ENCODE measurements around the gene OLFM1. TPM values are rescaled to one million over a fixed set of nuclear protein-coding genes. Genes with fewer than 3 reads are reported as not detected.

The OLFM1 gene
- total RNA-seq, 1 donor from 2014 or later = 0.96 TPM

DNA sequence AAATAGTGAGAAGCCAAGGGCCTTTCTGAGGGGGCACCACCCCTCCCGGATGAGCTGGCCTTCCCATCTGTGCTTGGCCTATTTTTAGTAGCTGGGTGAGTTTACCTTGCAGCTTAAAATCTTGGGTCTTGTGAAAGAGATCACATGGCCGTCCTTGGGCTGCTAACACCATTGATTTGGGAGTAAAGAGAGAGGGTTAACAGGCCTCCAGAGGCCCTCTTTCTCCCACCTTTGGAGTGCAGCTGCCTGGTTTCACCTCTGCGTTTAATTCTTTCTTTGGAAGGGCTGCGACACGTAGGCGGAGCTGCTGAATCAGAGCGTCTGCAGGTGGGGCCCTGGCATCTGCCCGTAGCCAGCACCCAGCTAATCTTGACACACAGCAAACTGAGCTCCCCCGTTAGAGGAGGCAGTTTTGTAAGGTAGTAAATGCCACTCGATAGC lies 12.8 kb downstream of the OLFM1 start:
- DNase-seq (ENCODE audit: low read depth) = no peak
- no peak overlapping the region for H3K4me3 ChIP-seq (ENCODE audit: low read depth, low read length)
- TF ChIP-seq, protein P1, sequence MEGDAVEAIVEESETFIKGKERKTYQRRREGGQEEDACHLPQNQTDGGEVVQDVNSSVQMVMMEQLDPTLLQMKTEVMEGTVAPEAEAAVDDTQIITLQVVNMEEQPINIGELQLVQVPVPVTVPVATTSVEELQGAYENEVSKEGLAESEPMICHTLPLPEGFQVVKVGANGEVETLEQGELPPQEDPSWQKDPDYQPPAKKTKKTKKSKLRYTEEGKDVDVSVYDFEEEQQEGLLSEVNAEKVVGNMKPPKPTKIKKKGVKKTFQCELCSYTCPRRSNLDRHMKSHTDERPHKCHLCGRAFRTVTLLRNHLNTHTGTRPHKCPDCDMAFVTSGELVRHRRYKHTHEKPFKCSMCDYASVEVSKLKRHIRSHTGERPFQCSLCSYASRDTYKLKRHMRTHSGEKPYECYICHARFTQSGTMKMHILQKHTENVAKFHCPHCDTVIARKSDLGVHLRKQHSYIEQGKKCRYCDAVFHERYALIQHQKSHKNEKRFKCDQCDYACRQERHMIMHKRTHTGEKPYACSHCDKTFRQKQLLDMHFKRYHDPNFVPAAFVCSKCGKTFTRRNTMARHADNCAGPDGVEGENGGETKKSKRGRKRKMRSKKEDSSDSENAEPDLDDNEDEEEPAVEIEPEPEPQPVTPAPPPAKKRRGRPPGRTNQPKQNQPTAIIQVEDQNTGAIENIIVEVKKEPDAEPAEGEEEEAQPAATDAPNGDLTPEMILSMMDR (IDR thresholded peaks at IDR 0.05; ENCODE audit: insufficient read depth, low read length, poor library complexity, severe bottlenecking) = no peak
- H3K36me3 ChIP-seq (ENCODE audit: control insufficient read depth, insufficient read depth, low read length) = no peaks in the 10 kb centered on the region
- no peaks in the 10 kb centered on the region for H3K27me3 ChIP-seq (ENCODE audit: control insufficient read depth, insufficient read depth, low read length)

DNA sequence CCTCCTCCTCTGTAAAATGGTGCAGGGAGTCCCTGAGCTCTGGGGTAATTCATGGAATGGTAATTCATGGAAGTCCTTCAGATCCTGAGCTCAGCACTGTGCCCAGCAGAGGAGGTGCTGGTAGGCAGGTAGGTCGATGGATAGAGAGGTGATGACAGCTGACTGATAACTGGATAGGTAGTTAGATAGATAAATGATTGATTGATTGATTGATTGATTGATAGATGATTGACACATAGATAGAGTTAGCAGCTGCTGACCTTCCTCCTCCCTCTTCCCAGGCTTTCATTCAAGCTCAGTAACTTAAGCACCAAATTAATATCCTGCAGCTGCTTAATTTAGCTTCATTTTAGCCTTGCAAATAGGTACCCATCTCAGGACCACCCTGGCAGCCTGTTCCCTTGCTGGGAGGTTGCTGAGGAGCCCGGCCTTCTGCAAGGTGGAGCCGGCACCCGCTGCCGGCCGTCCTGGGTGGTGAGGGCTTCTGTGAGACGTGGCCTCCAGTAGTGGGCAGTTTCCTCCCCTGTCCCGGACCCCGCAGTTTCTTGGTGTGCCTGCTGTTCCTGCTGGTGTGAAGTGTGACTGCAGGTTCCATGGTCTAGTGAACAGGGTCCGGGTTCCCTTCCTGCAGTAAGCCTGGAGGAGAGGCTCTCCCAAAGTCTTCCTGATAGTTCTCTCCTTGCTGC lies 13.4 kb downstream of the OLFM1 start:
- Histone ChIP-seq H3K27me3 (ENCODE audit: control insufficient read depth, insufficient read depth, low read length) (no peaks in the 10 kb centered on the region), H3K36me3 (ENCODE audit: control insufficient read depth, insufficient read depth, low read length) (no peaks in the 10 kb centered on the region), H3K4me3 (ENCODE audit: low read depth, low read length) (no peak overlapping the region)
- no peak for DNase-seq (ENCODE audit: low read depth)
- TF ChIP-seq, protein P1 (IDR thresholded peaks at IDR 0.05; ENCODE audit: insufficient read depth, low read length, poor library complexity, severe bottlenecking) = no peak

- H3K36me3 ChIP-seq (ENCODE audit: control insufficient read depth, insufficient read depth, low read length) = no peaks in the 10 kb centered on the region
- TF ChIP-seq, protein P1 (IDR thresholded peaks at IDR 0.05; ENCODE audit: insufficient read depth, low read length, poor library complexity, severe bottlenecking) = no peak
- no peaks in the 10 kb centered on the region for H3K27me3 ChIP-seq (ENCODE audit: control insufficient read depth, insufficient read depth, low read length)
- DNase-seq (ENCODE audit: low read depth) = no peak
- no peak overlapping the region for H3K4me3 ChIP-seq (ENCODE audit: low read depth, low read length)
These were observed 14.0 kb downstream of the OLFM1 start for GRCh38 chr9:135101486-135101885.

- no peak for DNase-seq (ENCODE audit: low read depth)
- H3K36me3 ChIP-seq (ENCODE audit: control insufficient read depth, insufficient read depth, low read length) = no peaks in the 10 kb centered on the region
- TF ChIP-seq, protein P1 (IDR thresholded peaks at IDR 0.05; ENCODE audit: insufficient read depth, low read length, poor library complexity, severe bottlenecking) = no peak
- no peak overlapping the region for H3K4me3 ChIP-seq (ENCODE audit: low read depth, low read length)
- no peaks in the 10 kb centered on the region for H3K27me3 ChIP-seq (ENCODE audit: control insufficient read depth, insufficient read depth, low read length)
These were observed 14.5 kb downstream of the OLFM1 start for GRCh38 chr9:135101926-135102325.

DNA sequence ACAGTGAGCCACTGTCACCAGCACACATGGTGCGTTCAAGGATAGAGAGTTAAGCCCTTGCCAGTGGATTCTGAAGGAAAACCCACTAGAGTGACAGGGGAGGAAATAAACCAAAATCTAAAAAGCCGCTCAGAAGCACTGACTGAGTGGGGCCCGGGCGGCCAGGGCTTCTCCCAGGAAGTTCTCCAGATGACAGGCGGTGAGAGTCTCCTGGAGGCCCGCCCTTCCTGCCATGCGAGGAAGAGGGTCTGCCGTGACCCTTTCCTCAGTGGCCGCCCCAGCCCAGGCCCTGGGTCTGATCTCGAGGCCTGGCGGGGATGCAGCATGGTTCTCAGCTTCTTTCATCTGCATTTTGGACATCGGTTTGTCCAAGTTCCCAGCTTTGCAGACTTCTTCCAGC lies 14.9 kb downstream of the OLFM1 start:
- Histone ChIP-seq H3K27me3 (ENCODE audit: control insufficient read depth, insufficient read depth, low read length) (no peaks in the 10 kb centered on the region), H3K4me3 (ENCODE audit: low read depth, low read length) (no peak overlapping the region), H3K36me3 (ENCODE audit: control insufficient read depth, insufficient read depth, low read length) (no peaks in the 10 kb centered on the region)
- DNase-seq (ENCODE audit: low read depth) = no peak
- TF ChIP-seq, protein P1 (IDR thresholded peaks at IDR 0.05; ENCODE audit: insufficient read depth, low read length, poor library complexity, severe bottlenecking) = no peak

DNA sequence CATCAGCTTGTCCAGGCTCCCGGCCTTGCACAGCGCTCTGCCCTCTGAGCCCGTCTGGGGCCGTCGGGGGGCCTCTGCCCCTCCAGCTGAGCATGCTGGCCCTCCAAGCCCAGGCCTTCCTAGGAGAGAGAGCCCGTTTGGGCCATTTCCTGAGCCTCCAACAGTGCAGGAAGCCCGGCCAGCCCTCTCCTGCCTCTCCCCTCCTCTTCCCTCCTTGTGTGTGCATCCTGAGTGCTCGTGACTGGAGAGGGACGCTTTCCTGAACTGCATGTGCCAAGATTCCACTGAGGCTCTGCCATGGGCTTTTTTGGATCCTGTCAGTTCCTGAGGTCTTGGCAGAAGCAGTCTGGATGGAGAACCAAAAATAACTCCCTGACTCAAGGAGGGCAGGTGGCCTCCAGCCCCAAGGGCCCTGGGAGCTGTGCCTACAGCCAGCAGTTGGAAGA lies 15.6 kb downstream of the OLFM1 start:
- Histone ChIP-seq H3K4me3 (ENCODE audit: low read depth, low read length) (no peak overlapping the region), H3K27me3 (ENCODE audit: control insufficient read depth, insufficient read depth, low read length) (no peaks in the 10 kb centered on the region), H3K36me3 (ENCODE audit: control insufficient read depth, insufficient read depth, low read length) (no peaks in the 10 kb centered on the region)
- TF ChIP-seq, protein P1 (IDR thresholded peaks at IDR 0.05; ENCODE audit: insufficient read depth, low read length, poor library complexity, severe bottlenecking) = no peak
- no peak for DNase-seq (ENCODE audit: low read depth)
